NCI-H2081 treated with DMSO at 0.1 percent for 48 hours (cell line): ENCODE results near the gene DPH5.

Experiments used
- DNase-seq: peaks from one replicate; lab custom pipeline; 2025; lab: John Stamatoyannopoulos, UW

Gene DPH5

DNA sequence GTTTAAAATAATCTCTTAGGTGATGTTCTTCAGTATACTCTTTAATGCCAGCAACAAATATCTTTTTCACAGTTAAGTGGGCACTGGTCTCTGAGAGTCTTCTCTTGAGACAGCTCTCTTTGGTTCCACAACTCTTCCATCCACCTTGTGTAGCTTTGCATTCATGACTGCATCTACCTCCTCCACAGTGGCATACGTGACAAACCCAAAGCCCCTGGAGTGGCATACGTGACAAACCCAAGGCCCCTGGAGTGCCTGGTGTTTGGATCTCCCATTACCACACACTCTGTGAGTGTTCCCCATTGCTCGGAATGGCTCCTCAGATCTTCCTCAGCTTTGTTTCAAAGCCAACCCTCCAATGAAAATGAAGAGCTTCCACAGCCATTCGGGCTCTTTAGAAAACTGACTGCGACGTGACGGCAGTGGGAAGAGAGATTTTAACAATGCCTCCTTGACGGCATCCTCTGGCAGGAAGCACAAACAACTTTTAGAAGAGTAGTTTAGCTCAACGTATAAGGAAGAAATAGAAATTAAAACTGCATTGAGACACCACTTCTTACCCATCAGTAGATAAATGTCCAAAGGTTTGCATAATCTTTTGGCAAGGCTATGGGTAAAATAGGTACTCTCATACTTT is 83.9 kb downstream of the DPH5 start:
- no peak for DNase-seq

DNA sequence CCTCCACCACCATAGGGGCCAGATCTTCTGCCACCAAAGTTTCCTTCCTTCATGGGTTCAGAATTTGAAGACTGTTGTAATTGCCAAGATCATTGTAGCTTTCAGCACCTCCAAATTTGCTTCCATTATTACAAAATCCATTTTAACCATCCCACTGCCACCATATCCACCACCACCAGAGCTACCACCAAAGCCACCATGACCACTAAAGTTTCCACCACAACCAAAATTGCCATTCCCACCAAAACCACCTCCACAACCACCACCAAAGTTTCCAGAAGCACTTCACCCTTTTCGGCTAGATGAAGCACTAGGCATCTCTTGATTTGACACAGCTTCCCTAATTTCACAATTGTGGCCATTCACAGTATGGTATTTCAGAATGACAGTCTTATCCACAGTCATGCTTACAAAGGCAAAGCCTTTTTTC is 84.5 kb downstream of the DPH5 start:
- DNase-seq, result no peak
